Activated CD8-positive, alpha-beta memory T cell treated with anti-CD3 and anti-CD28 coated beads for 36 hours (primary cell): ENCODE data around the gene RIMKLB. TPM values are rescaled to one million over a fixed set of nuclear protein-coding genes. Genes with fewer than 3 reads are reported as not detected.
"Not testable (repeated sequence)": the region's sequence is repeated elsewhere in the genome, so short reads cannot be mapped to it uniquely, and the experiment has no call there.

Experiments
- CTCF ChIA-PET: fragments of 350-600 bp; sonication (Branson Sonifier 250); formaldehyde crosslinking; loops from one replicate; lab custom pipeline; 2021; ENCODE audit warnings: antibody characterized with exemption; lab: Charles Lee
- POLR2A ChIA-PET: fragments of 350-600 bp; sonication (Branson Sonifier 250); formaldehyde crosslinking; loops from one replicate; lab custom pipeline; 2021; ENCODE audit warnings: antibody characterized with exemption; lab: Charles Lee
- total RNA-seq, 2 experiments: library from RNA; stranded (reverse); gene quantifications; one replicate each; pipeline ENCODE4 v1.2.3, GENCODE V29; 2021

RIMKLB gene
- total RNA-seq, 2 experiments from 2014 or later = 4.4 to 4.9 TPM

DNA sequence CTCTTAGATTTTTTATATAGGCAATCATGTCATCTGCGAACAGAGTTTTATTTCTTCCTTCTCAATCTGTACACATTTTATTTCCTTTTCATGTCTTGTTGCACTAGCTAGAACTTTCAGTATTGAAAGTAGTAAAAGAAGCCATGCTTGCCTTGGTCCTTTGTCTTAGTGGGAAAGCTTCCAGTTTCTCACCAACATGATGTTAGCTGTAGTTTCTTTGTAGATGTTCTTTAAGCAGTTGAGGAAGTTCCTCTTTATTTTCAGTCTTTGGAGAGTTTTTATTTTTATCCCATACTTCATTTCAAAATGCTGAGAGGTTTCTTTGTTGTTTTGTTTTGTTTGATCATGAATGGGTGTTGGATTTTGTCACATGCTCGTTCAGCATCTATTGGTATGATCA is 12.7 kb upstream of the RIMKLB start:
- ChIA-PET CTCF (interaction anchor here (0.9 kb wide), 1 partner anchor 27 kb away, joined by 3 read pairs; no protein-coding TSS in a partner anchor), POLR2A (no interaction called here)

DNA sequence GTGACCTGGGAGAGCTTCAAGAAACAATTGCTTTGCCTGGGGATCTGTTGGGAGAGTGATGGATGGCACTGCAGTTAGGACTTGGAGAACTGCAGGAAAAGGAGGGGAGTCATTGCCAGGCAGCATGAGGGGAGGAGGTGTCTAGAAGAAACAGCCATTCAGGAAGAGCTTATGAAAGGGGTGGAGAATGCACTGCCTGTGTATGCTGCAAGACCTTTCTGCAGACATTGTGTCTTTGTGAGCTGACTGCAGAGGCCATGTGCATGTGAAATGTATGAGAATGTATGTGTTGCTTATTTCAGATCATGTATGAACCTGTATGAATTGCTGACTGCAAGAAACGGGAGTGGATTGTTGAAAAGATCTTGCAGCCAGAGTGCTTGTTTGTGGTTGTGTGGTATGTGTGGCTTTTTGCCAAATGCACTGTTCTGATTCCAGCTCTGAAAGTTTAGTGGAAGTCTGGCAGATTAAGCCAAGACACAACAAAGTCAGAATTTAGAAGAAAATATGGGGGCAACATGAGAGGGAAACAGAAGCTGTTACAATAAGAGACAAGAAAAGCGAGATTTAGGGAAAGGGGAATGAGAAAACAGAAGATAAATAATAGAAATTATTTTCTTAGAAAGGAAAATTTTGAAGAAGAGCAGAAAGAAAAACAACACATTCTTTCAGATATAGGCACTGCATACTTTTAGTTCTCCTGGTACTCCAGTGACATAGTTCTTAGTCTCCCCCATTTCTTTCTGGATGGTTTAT is 9.8 kb upstream of the RIMKLB start:
- ChIA-PET POLR2A (interaction anchor here (0.6 kb wide), 1 partner anchor 1530 kb away, joined by 3 read pairs; no protein-coding TSS in a partner anchor), CTCF (no interaction called here)

DNA sequence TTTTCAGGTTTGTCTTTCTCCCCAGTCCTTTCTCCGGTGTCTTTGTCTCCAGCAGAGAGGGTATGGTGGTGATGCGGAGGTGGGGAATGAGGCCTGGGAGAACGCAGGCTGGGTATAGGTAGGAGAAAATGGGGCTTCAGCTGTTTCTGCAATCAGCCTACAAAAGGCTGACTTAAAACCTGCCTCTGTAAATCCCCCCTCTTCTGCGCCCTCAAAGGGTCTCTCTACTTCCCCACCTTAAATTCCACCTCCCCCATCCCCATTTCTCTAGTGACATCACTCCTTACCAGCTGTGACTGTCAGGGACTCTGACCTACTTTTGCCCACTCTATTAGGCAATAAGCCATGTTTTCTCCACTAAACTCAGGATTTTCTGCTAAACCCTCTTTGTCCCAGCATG is 8.1 kb upstream of the RIMKLB start:
- POLR2A ChIA-PET = no interaction called here
- CTCF ChIA-PET = no interaction called here

DNA sequence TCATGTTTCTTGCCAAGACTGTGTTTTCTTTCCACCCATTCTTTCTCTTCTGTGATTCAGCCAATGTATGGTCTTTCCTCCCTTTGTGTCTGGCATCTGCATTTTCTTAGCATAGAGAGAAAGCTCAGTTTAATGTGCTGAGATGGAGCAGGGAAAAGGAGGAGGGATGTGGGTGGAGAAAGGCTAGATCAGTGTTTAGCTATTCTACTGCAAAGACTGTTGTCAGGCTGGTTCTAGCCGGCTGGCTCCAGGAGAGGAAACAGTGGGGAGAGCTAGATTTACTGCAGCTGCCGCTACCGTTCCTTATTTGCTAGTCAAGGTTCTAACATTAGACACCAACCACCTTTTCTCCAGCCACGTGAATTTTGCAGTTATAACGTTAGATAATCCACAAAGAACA is 5.2 kb upstream of the RIMKLB start:
- POLR2A ChIA-PET = no interaction called here
- CTCF ChIA-PET = no interaction called here

DNA sequence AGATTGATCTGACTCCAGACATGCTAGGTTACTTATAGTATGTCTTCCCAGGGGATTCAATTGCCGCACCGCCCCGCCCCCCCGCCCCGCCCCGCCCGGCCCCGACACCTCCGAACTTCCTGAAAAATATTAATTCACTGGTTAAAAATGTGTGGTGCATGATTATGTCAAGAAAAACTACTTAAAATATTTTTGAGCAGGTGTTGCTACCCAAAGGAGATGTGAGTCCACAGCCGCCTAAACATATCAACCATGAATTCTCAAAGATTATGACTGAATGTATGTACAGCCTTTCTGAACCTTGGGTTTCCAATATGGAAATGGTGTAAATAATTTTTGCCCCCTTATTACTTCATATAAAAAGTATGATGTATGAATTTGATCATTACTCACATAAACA is 2.7 kb upstream of the RIMKLB start:
- CTCF ChIA-PET = interaction anchor here (0.7 kb wide), 1 partner anchor 344 kb away, joined by 4 read pairs; no protein-coding TSS in a partner anchor
- POLR2A ChIA-PET = no interaction called here

DNA sequence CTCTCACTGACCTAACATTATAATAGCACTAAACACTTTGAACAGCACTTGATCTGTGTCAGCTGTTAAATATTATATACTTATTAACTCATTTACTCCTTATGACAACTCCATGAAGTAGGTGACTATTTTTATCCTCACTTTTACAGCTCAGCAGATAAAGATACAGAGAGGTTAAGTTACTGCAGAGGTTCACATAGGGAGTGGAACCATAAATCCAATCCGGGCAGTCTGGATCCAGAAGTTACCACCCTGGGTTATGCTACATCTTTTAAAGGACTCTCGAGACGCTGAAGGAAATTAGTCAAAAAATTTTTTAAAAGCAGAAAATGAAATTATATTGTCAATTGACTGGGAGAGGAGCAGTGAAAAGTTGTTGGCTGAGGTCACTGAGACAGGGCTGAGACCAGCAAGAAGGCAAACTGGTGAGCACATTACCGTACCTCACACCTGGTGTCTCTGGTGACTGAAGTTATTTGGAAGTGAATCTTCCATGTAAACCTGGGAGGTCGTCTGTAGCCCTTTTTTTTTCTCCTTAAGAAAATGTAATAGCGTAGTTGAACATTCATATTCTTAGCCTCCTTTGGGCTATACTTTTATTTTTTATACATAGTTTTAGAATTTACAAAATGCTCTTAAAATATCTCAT is 1.2 kb upstream of the RIMKLB start:
- POLR2A ChIA-PET = no interaction called here

DNA sequence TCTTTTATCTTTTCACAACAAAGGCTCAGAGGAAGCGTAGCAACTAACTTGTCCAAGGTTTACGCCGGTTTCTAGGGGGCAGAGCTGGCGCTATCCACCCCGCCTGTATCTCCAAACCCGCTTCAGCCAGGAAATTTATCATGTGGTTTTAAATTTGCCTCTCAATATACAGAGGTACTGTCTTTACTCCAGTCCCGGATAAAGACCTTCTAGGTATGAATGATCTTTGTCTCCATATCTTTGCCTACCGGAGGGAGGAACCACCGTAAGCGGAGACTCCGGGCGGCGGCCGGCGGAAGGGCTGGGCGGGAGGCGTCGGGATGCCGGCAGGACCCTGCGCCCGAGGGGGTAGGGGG is 693 bp upstream of the RIMKLB start:
- ChIA-PET POLR2A (interaction anchor here (0.9 kb wide), 1 partner anchor 253 kb away, joined by 3 read pairs; the partner anchor contains the start of gene M6PR), CTCF (interaction anchor here (0.5 to 0.6 kb wide), 2 partner anchors 14 to 44 kb away, joined by 3 read pairs; no protein-coding TSS in a partner anchor)

More for the DNA sequence above, 1.2 kb upstream of the RIMKLB start:
- CTCF ChIA-PET = no interaction called here

DNA sequence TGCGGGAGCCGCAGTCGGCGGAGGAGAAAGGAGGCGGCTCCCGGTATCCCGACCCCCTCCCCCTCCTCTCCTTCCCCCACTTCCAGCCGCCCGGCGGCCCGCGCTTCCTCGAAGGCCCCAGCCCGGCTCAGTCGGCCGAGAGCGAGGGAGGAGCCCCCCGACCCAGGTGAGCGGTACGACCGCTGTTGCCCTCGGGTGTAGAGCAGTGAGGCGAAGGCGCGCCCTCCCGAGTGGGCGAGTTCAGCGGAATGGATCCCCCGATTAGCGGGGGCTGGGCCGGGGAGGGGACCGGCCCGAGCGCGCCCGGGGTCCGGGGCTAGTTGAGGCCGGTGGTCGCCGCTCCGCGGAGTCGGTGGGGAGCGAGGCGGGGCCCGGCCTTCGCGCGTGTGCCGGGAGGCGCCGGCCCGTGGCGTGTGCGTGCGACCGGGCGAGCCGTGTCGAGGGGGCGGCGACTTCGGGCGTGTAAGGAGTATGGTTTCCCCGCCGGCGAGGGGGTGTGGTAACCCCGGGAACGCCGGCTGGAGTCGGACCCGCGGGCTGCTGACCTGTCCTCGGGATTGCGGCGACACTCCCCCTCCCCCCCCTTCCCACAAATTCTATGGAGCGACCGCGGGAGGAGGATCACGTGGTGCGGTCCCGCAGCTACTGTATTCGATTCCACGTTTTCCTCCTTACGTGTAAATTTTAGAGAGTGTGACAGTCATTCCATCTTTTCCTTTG is 501 bp downstream of the RIMKLB start:
- ChIA-PET CTCF (no interaction called here), POLR2A (interaction anchor here (0.9 kb wide), 1 partner anchor 251 kb away, joined by 3 read pairs; the partner anchor contains the start of gene M6PR)

DNA sequence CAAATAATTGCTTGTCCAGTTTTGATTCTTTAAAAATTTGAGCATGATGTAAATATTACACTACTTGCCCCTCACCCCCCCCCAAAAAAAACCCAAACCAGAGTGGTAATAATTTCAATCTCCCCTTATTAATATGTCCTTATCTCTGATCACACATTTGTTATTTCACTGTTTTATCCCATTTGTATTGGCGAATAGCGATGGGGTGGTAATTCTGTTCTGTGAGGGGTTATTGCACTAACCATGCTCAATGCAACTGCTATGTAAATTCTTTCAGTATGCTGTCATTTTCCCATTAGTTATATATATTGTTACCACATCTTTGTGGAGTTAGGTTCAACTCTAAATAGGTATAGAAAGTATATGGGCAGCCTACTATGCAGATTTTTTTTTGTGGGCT is 1.1 kb downstream of the RIMKLB start:
- ChIA-PET CTCF (no interaction called here), POLR2A (no interaction called here)

DNA sequence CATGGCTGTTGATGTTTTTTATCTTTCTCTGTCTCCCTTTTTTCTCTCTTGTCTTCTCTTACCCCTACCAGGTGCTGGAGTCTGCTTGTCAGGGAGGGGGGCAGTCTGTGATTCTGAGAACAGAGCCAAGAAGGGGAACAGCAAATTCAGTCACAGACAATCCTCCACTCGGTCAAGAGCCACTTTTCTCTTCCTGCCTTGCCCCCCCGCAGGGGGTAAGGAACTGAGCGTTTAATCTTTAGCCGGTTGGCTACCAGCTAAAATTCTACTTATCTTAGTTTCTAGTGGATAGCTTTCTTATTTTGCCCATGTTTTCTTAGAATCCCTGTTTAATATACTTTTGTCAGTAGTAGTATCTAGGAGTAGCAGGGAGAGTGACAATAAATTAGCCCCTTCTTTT is 1.9 kb downstream of the RIMKLB start:
- CTCF ChIA-PET = no interaction called here
- POLR2A ChIA-PET = no interaction called here

DNA sequence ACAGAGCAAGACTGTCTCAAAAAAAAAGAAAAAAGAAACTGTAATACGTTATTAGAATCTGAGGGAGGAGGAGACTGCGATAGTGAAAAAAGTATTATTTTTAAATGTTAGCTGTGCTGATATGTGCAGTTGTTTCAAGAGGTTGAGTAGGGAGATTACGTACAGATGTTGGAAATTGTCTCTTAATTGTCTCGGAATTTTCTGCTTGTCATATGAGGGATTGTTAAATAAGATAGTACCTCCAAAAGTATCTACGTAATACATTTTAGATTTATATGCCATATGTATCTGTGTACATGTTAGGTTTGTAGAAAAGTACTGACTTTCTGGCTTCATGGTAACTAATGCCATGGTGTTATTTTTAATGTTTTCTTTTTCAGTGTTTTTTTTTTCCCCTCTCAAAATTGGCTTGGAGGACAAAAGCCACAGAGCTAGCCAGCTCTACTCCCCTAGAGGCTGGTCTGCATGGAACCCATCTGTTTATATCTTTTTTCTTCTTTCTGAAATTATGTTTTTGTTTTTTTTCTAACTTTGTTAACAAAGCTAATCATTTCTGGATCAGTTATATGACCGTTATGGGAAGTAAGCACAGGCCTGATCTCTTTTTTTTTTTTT is 3.4 kb downstream of the RIMKLB start:
- POLR2A ChIA-PET = interaction anchor here (0.6 kb wide), 1 partner anchor 242 kb away, joined by 5 read pairs; no protein-coding TSS in a partner anchor

DNA sequence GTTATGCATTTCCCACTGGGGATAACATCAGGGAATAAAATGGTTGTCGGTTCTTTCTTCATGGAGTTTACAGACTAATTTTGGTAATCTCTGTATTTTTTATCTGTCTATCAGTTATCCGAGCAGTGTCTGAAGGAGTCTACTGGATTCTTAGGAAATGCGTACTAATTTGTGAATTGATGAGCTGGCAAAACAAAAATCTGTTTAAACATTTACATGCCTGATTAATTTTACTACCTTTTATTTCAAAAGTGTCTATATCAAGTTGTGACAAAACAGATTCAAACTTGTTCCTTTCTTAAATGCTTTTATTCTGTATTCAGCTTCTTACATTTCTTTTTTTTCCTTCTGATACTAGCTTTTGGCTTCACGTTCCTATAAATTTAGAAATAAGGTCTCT is 4.4 kb downstream of the RIMKLB start:
- CTCF ChIA-PET = interaction anchor here (1.2 kb wide), 1 partner anchor 188 kb away, joined by 4 read pairs; no protein-coding TSS in a partner anchor

More for the DNA sequence above, 3.4 kb downstream of the RIMKLB start:
- CTCF ChIA-PET = interaction anchor here (1.1 to 1.3 kb wide), 3 partner anchors 20 to 359 kb away, joined by 3 to 4 read pairs (median 3); no protein-coding TSS in a partner anchor

DNA sequence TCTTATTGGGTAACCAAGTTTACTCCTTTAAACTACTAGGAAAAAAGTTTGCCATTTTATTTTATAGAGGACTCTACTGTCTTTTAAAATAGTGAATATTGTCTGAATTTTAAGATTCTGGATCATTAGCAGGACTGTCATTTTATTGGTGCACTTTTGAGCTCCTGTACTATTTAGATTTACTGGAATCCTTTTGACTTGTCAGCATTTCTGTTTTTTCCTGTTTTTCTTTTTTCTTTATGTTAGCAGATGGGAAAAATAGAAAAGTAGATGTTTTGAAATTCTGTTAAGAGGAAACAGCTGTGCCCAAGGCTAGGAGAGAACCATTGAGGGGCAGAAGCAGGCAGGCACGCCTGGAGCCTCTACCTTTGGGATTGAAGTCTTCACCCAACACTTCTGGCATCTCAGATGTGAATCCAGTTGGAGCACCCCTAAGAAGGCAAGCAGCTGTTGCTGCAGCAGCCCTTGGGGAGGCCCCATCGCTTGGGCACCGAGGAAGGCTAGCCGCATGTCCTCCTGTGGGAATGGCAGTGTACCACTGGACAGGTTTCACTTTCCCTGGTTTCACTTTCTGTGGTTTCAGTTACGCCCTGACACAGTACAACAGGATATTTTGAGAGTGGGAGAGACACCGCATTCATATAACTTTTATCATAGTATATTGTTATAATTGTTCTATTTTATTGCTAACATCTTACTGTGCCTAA is 11.5 kb downstream of the RIMKLB start:
- ChIA-PET CTCF (no interaction called here), POLR2A (no interaction called here)

More for the DNA sequence above, 4.4 kb downstream of the RIMKLB start:
- POLR2A ChIA-PET = interaction anchor here (0.6 kb wide), 1 partner anchor 241 kb away, joined by 5 read pairs; no protein-coding TSS in a partner anchor

DNA sequence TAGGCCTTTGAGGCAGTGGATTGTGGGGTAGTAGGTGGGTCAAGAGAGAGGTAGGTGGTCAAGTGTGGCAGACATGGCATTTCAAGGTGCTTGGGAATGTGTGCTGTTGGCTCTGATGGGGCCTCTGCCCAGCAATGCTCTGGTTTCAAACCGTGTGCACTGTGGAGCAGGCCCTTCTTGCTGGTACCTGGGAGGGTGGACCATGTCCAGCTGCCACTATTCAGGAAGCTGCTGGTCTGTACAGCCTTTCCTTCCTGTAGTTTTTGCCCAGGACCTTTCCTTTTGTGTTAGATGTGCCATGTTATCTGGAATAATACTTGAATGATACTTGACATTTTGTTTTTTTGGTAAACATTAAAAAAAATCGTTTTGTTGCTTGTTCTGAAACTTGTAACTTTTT is 14.8 kb downstream of the RIMKLB start:
- POLR2A ChIA-PET = no interaction called here
- CTCF ChIA-PET = no interaction called here

DNA sequence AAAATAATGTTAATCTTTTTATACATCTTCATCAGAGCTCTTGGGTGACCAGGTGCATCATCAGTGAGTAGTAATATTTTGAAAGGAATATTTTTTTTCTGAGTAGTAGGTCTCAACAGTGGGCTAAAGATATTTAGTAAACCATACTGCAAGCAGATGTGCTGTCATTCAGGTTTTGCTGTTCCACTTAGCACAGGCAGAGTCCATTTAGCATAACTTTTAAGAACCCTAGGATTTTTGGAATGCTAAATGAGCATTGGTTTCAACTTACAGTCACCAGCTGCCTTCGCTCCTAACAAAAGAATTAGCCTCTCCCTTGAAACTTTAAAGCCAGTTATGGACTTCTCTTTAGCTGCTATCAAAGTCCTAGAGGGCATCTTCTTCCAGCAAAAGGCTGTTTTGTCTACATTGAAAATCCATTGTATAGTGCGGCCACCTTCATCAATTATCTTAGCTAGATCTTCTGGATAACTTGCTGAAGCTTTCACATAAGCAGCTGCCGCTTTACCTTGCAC is 24.6 kb downstream of the RIMKLB start:
- CTCF ChIA-PET = no interaction called here
- POLR2A ChIA-PET = no interaction called here

DNA sequence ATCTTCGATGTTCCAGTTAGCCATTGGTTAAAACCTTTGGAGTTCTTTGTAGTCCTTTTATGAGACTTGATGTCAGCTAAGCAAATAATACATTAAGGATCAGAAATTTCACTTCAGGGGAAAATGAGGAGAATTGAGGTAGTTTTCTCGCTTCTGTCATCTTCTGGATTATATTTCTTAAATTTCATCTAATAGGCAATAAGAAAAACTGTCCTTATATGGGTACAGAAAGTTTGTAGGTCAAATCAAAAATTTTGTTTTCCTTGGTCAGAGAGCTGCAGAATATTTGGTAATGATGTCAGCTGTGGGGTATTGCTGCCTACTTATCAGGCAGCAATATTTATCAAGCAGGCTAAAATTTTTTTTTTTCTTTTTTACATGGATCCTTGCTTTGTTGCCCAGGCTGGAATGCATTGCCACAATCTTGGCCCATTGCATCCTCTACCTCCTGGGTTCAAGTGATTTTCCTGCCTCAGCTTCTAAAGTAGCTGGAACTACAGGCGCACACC is 37.1 kb downstream of the RIMKLB start:
- ChIA-PET POLR2A (no interaction called here), CTCF (interaction anchor here (0.6 to 0.9 kb wide), 3 partner anchors 10 to 78 kb away, joined by 4 to 5 read pairs (median 4); no protein-coding TSS in a partner anchor)

DNA sequence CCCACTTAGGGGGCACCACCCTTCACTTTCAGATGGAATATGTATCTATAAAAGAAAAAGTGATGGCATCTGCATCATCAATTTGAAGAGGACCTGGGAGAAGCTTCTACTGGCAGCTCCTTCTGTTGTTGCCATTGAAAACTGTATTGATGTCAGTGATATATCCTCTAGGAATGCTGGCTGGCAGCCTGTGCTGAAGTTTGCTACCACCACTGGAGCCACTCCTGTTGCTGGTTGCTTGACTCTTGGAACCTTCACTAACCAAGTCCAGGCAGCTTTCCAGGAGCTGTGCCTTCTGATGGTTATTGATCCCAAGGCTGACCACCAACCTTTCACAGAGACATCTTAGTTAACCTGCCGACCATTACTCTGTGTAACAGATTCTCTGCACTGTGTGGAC is 44.7 kb downstream of the RIMKLB start:
- ChIA-PET POLR2A (no interaction called here), CTCF (no interaction called here)

DNA sequence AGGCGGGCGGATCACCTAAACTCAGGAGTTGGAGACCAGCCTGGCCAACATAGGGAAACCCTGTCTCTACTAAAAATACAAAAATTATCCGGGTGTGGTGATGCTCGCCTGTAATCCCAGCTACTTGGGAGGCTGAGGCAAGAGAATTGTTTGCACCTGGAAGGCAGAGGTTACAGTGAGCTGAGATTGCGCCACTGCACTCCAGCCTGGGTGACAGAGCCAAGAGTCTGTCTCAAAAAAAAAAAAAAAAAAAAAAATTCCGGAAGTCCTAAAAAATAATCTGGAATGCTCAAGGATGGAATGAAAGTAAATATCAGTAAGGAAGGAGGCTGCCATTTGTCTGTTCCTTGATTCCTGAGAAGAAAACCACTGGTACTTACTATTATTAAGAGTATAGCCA is 45.3 kb downstream of the RIMKLB start:
- CTCF ChIA-PET, POLR2A ChIA-PET: not testable (repeated sequence)
